ENCODE results near the gene ZNF417. TPM values are rescaled to one million over a fixed set of nuclear protein-coding genes. Genes with fewer than 3 reads are reported as not detected.

Gene ZNF417
- total and polyA plus RNA-seq, 2 of the 8 experiments (the other 6 are each of a cell fraction or from before 2014, with no cell fraction given), result 5.4 to 19.2 TPM

GRCh38 chr19:57961785-57962184, 45.4 kb upstream of the ZNF417 start:
- Histone ChIP-seq H3K4me2 (ENCODE audit: insufficient read depth in 1 of 2, low read depth in 2 of 2, low read length in 2 of 2) (no peak overlapping the region), H3K23me2 (ENCODE audit: low read depth, low read length) (no peaks in the 10 kb centered on the region), H3K9me3 (ENCODE audit: insufficient read depth in 2 of 2, low read depth in 1 of 2, low read length in 1 of 2) (peaks cover 37 to 67% of the 10 kb centered on the region in 2 experiments), H3K4me1 (replicated peaks in 1 of 4; ENCODE audit: control insufficient read depth in 3 of 4, insufficient read depth in 4 of 4, low read length in 3 of 4) (no peaks in the 10 kb centered on the region), H3K18ac (ENCODE audit: extremely low read depth, low read length) (no peak overlapping the region), H3K9ac (replicated peaks in 1 of 4; ENCODE audit: extremely low read depth in 1 of 4, low read depth in 3 of 4, low read length in 3 of 4) (no peak overlapping the region), H3K23ac (ENCODE audit: insufficient read length) (no peak overlapping the region), H4K5ac (ENCODE audit: insufficient read length, low read depth, low read length) (no peak overlapping the region), H3K27me3 (replicated peaks in 1 of 4; ENCODE audit: control insufficient read depth in 3 of 4, extremely low read depth in 1 of 4, insufficient read depth in 3 of 4, low read length in 3 of 4) (no peaks in the 10 kb centered on the region), H4K20me1 (replicated peaks in 1 of 2; ENCODE audit: control insufficient read depth in 1 of 2, insufficient read depth in 2 of 2, low read length in 2 of 2) (no peaks in the 10 kb centered on the region), H2AK5ac (ENCODE audit: low read depth, low read length) (no peak overlapping the region), H3K56ac (replicated peaks; ENCODE audit: insufficient read length, low read depth, low read length) (no peak overlapping the region), H3K27ac (ENCODE audit: low read depth, low read length) (no peak overlapping the region), H3K4me3 (ENCODE audit: extremely low read depth in 1 of 4, insufficient read depth in 2 of 4, low read depth in 3 of 4, low read length in 4 of 4) (no peak overlapping the region), H2BK120ac (replicated peaks; ENCODE audit: low read depth, low read length) (no peak overlapping the region), H4K91ac (replicated peaks; ENCODE audit: insufficient read length, low read length) (no peak overlapping the region), H3K4ac (replicated peaks; ENCODE audit: insufficient read length, low read depth, low read length) (no peak overlapping the region), H2BK5ac (ENCODE audit: low read depth, low read length) (no peak overlapping the region), H2BK20ac (ENCODE audit: low read length) (no peak overlapping the region), H3K79me1 (ENCODE audit: low read depth, low read length) (no peaks in the 10 kb centered on the region), H2BK15ac (ENCODE audit: low read length) (no peak overlapping the region), H2BK12ac (ENCODE audit: low read depth, low read length) (no peak overlapping the region), H2AFZ (ENCODE audit: low read length) (no peak overlapping the region), H3K36me3 (ENCODE audit: control insufficient read depth in 2 of 4, insufficient read depth in 4 of 4, low read length in 3 of 4) (no peaks in the 10 kb centered on the region), H3K14ac (ENCODE audit: insufficient read length) (no peak overlapping the region), H3K79me2 (ENCODE audit: control insufficient read depth in 1 of 2, insufficient read depth in 2 of 2, low read length in 2 of 2) (no peaks in the 10 kb centered on the region), H4K8ac (ENCODE audit: extremely low read depth, insufficient read depth, low read length) (no peak overlapping the region)
- no peak for DNase-seq (ENCODE audit: low read depth in 1 of 2, low spot score in 2 of 2)
- CTCF ChIA-PET (ENCODE audit: partially characterized antibody), result interaction anchor here (0.7 to 1.0 kb wide), 3 partner anchors 24 to 774 kb away, joined by 3 to 4 read pairs (median 3); no protein-coding TSS in a partner anchor
- 70% methylated on average over 1 of the region's 1 CpG; no CpG with 5 or more reads in 1 of the 2 experiments for WGBS, 2 experiments (ENCODE audit: extremely low coverage in 1 of 2, insufficient coverage in 1 of 2, insufficient read length in 1 of 2, insufficient replicate concordance in 2 of 2, low coverage in 1 of 2, low lambda C conversion rate in 2 of 2, missing lambda C conversion rate in 1 of 2)
- POLR2A ChIA-PET (ENCODE audit: partially characterized antibody), result interaction anchor here (0.6 to 1.3 kb wide), 3 partner anchors 20 to 37 kb away, joined by 3 to 4 read pairs (median 3); partner anchors contain the start of gene ZNF418
- FAIRE-seq, result no peak
- TF ChIP-seq POLR2AphosphoS5 (IDR thresholded peaks at IDR 0.05; ENCODE audit: low read depth, low read length) (no peak), TAF7 (optimal IDR thresholded peaks at IDR 0.05; ENCODE audit: borderline replicate concordance, low read depth, low read length) (no peak), BCL11A (IDR thresholded peaks at IDR 0.05; ENCODE audit: low read depth in 2 of 2, low read length in 2 of 2) (no peak), E2F6 (IDR thresholded peaks at IDR 0.05) (no peak), BACH1 (IDR thresholded peaks at IDR 0.05; ENCODE audit: low read length) (no peak), CREB1 (IDR thresholded peaks at IDR 0.05) (no peak), POU5F1 (IDR thresholded peaks at IDR 0.05; ENCODE audit: low read depth, low read length) (no peak), HDAC6 (IDR thresholded peaks at IDR 0.05; ENCODE audit: low read depth, low read length) (no peak), SIN3A (conservative IDR thresholded peaks at IDR 0.05 in 1 of 2, IDR thresholded peaks at IDR 0.05 in 1 of 2; ENCODE audit: low read depth in 1 of 2, low read length in 2 of 2) (no peak), ATF2 (IDR thresholded peaks at IDR 0.05; ENCODE audit: low read length) (no peak), NRF1 (IDR thresholded peaks at IDR 0.05; ENCODE audit: low read depth, low read length) (no peak), KDM5A (IDR thresholded peaks at IDR 0.05; ENCODE audit: low read length) (no peak)
